Endothelial cell of umbilical vein (primary cell): Measurements from ENCODE around the gene KAZN. TPM values are rescaled to one million over a fixed set of nuclear protein-coding genes. Genes with fewer than 3 reads are reported as not detected.

ENCODE experiments used
- BruUV-seq: library from RNA; stranded (reverse); fragments of 400-500 nt; replicated peaks from 2 replicates; lab custom pipeline; 2021; lab: Mats Ljungman, UMichigan
- CTCF ChIA-PET: fragments of 300-600, 350-600 bp; sonication (Branson Sonifier 250); formaldehyde crosslinking; loops from one replicate; lab custom pipeline; 2021; ENCODE audit warnings: antibody characterized with exemption, inconsistent platforms; lab: Charles Lee
- POLR2A ChIA-PET: fragments of 300-600, 350-600 bp; sonication (Branson Sonifier 250); formaldehyde crosslinking; loops from one replicate; lab custom pipeline; 2021; ENCODE audit warnings: antibody characterized with exemption, inconsistent platforms; lab: Charles Lee
- DNase-seq: peaks from one replicate; pipeline ENCODE4 v3.0.0-alpha.2; 2011; ENCODE audit warnings: low read depth, low spot score
- FAIRE-seq: peaks from 2 replicates; lab custom pipeline; 2011; peaks lifted over from hg19 to GRCh38; lab: Jason Lieb, UNC
- H2AFZ ChIP-seq: 2 replicates; pipeline ENCODE4 v1.6.0; 2012; ENCODE audit warnings: low read depth, low read length, control low read depth, inconsistent platforms
- H3K27ac ChIP-seq: 2 replicates; pipeline ENCODE4 v1.5.1; 2011; ENCODE audit warnings: low read depth, mild to moderate bottlenecking, control low read depth, low read length, moderate library complexity; ENCODE audit not compliant: insufficient read depth
- H3K27me3 ChIP-seq, 2 experiments: 2 replicates each; pipeline versions ENCODE4 v1.6.0 to v1.6.1; 2011; ENCODE audit warnings: low read length in 2 of 2, mixed read lengths in 1 of 2; ENCODE audit not compliant: control insufficient read depth in 2 of 2, insufficient read depth in 2 of 2
- H3K36me3 ChIP-seq, 2 experiments: 2 replicates in 1 of 2; 3 replicates in 1 of 2; pipeline ENCODE4 v1.5.1; 2011; ENCODE audit warnings: low read length in 2 of 2, mild to moderate bottlenecking in 1 of 2, moderate library complexity in 1 of 2; ENCODE audit not compliant: control insufficient read depth in 2 of 2, insufficient read depth in 2 of 2; ENCODE audit errors: extremely low read depth in 1 of 2
- H3K4me1 ChIP-seq: 3 replicates; pipeline ENCODE4 v1.5.1; 2011; ENCODE audit warnings: mild to moderate bottlenecking, low read length; ENCODE audit not compliant: control insufficient read depth, insufficient read depth; ENCODE audit errors: extremely low read depth
- H3K4me2 ChIP-seq: 2 replicates; pipeline ENCODE4 v1.6.1; 2011; ENCODE audit warnings: low read length, control low read depth, mixed read lengths; ENCODE audit not compliant: insufficient read depth
- H3K4me3 ChIP-seq, 3 experiments: fragments of 200-600 bp in 1 of 3; sonication (generic), shearing (Covaris generic) in 1 of 3; replicated peaks in 1 of 3; 2 replicates each; pipeline ENCODE4 v1.5.1; 2011 to 2016; ENCODE audit warnings: control low read depth in 3 of 3, low read length in 3 of 3, mild to moderate bottlenecking in 2 of 3, inconsistent platforms in 1 of 3, low read depth in 1 of 3, moderate library complexity in 1 of 3; ENCODE audit not compliant: insufficient read depth in 1 of 3
- H3K79me2 ChIP-seq: 2 replicates; pipeline ENCODE4 v1.6.0; 2012; ENCODE audit warnings: low read length, inconsistent platforms; ENCODE audit not compliant: control insufficient read depth, insufficient read depth
- H3K9ac ChIP-seq: replicated peaks from 2 replicates; pipeline ENCODE3; 2011; ENCODE audit warnings: low read length, control low read depth; ENCODE audit not compliant: insufficient read depth; ENCODE audit errors: extremely low read depth
- H3K9me1 ChIP-seq: replicated peaks from 3 replicates; pipeline ENCODE4 v1.6.0; 2011; ENCODE audit warnings: mild to moderate bottlenecking, low read length; ENCODE audit not compliant: control insufficient read depth, insufficient read depth; ENCODE audit errors: extremely low read depth
- H3K9me3 ChIP-seq: replicated peaks from 2 replicates; pipeline ENCODE4 v1.5.1; 2012; ENCODE audit warnings: low read length, inconsistent platforms; ENCODE audit not compliant: control insufficient read depth, insufficient read depth
- H4K20me1 ChIP-seq: replicated peaks from 2 replicates; pipeline ENCODE3; 2011; ENCODE audit warnings: mild to moderate bottlenecking, low read length; ENCODE audit not compliant: control insufficient read depth, insufficient read depth; ENCODE audit errors: extremely low read depth
- CTCF ChIP-seq, 2 donors: IDR thresholded peaks; 1 replicate in 1 of 2; 2 replicates in 1 of 2; pipeline ENCODE4 v1.5.1; 2011; ENCODE audit warnings: low read length in 2 of 2, mild to moderate bottlenecking in 2 of 2, moderate library complexity in 2 of 2, control low read depth in 1 of 2, inconsistent platforms in 1 of 2, low read depth in 1 of 2; ENCODE audit not compliant: insufficient read depth in 1 of 2; ENCODE audit errors: extremely low read depth in 1 of 2
- EZH2 ChIP-seq: IDR thresholded peaks from 2 replicates; pipeline ENCODE4 v1.6.1; 2012; ENCODE audit warnings: borderline replicate concordance, low read depth, mild to moderate bottlenecking, moderate library complexity, low read length, inconsistent platforms; ENCODE audit not compliant: severe bottlenecking
- FOS ChIP-seq: IDR thresholded peaks from 2 replicates; pipeline ENCODE4 v1.6.1; 2011; ENCODE audit warnings: mild to moderate bottlenecking, low read length, moderate library complexity, borderline replicate concordance; ENCODE audit not compliant: insufficient read depth
- GATA2 ChIP-seq: IDR thresholded peaks from 2 replicates; pipeline ENCODE4 v1.7.0; 2011; ENCODE audit warnings: low read depth, mild to moderate bottlenecking, moderate library complexity, mixed read lengths, low read length; ENCODE audit not compliant: insufficient read length, insufficient read depth
- JUN ChIP-seq: IDR thresholded peaks from 2 replicates; pipeline ENCODE4 v1.6.1; 2011; ENCODE audit warnings: borderline replicate concordance, low read depth; ENCODE audit not compliant: insufficient read length, insufficient read depth
- MAX ChIP-seq: IDR thresholded peaks from 2 replicates; pipeline ENCODE4 v1.6.1; 2011; ENCODE audit not compliant: insufficient read depth, insufficient read length
- MYC ChIP-seq: IDR thresholded peaks from one replicate; pipeline ENCODE4 v1.6.1; 2011; ENCODE audit warnings: mild to moderate bottlenecking, low read depth, low read length
- POLR2A ChIP-seq: IDR thresholded peaks from 2 replicates; pipeline ENCODE4 v1.6.1; 2012; ENCODE audit warnings: low read depth, mild to moderate bottlenecking, control low read depth, low read length
- POLR2AphosphoS5 ChIP-seq: IDR thresholded peaks from 2 replicates; pipeline ENCODE4 v1.6.1; 2012; ENCODE audit warnings: low read depth, mild to moderate bottlenecking, control low read depth, low read length, moderate library complexity; ENCODE audit not compliant: insufficient read depth
- dilution Hi-C: fragments of 300-500 bp; cut with MboI; formaldehyde crosslinking; loops from one replicate; pipeline ENCODE4 v1.15.0; 2019; ENCODE audit warnings: low sequenced_read_pairs; ENCODE audit not compliant: extremely low pct_ligation_motif_present
- intact Hi-C: fragments of 100-400 bp; cut with micrococcal nuclease; formaldehyde crosslinking; loops from one replicate; pipeline ENCODE4 v1.10.0; 2022
- polyA plus RNA-seq, 4 experiments: library from polyadenylated mRNA; depleted of rRNA in 3 of 4; stranded (reverse) in 3 of 4; unstranded in 1 of 4; fragments of >200 nt; gene quantifications; 2 replicates each; pipeline versions ENCODE4 v1.2.1 to v1.2.3, GENCODE V29; 2011 to 2012; ENCODE audit warnings: missing spikeins in 1 of 4
- total RNA-seq: library from RNA; stranded (reverse); gene quantifications from 2 replicates; pipeline ENCODE4 v1.2.3, GENCODE V29; 2021

The KAZN gene
- total and polyA plus RNA-seq, 2 donors (not counting 3 experiments of a cell fraction or from before 2014, with no cell fraction given) = 1.6 to 5.8 TPM

GRCh38 chr1:15151871-15152270 is 553.4 kb downstream of the KAZN start:
- no peak overlapping the region for H3K27ac ChIP-seq
- H3K9me3 ChIP-seq = no peaks in the 10 kb centered on the region
- ChIA-PET POLR2A (no interaction called here), CTCF (interaction anchor here (0.9 to 7.8 kb wide), 24 partner anchors 8 to 280 kb away, joined by 3 to 211 read pairs (median 6); partner anchors contain the start of gene FHAD1)
- no peaks in the 10 kb centered on the region for H3K36me3 ChIP-seq
- H3K79me2 ChIP-seq = peaks cover 11% of the 10 kb centered on the region
- DNase-seq (no peak), FAIRE-seq (peak; percentile 46)
- dilution Hi-C loops (no loop called here), intact Hi-C loops (loop anchor here (1.0 to 5.0 kb wide), 8 partner anchors 48 to 279 kb away; partner anchors contain the start of gene FHAD1)
- BruUV-seq = no TSS peak
- H3K9ac ChIP-seq = no peak overlapping the region
- no peak overlapping the region for H3K4me3 ChIP-seq
- peaks cover 16% of the 10 kb centered on the region for H3K4me1 ChIP-seq
- TF ChIP-seq JUN = no peak
- no peak for TF ChIP-seq FOS
- TF ChIP-seq MAX = no peak
- TF ChIP-seq GATA2 = no peak
- TF ChIP-seq POLR2A = no peak
- no peak for TF ChIP-seq MYC
- TF ChIP-seq CTCF (IDR thresholded peaks at IDR 0.05; ENCODE audit: extremely low read depth in 1 of 2, insufficient read depth in 1 of 2, low read depth in 1 of 2, low read length in 2 of 2) = no peak
- no peak for TF ChIP-seq POLR2AphosphoS5
- TF ChIP-seq EZH2 = no peak
- no peaks in the 10 kb centered on the region for H3K9me1 ChIP-seq
- H3K27me3 ChIP-seq = peaks cover 9 to 12% of the 10 kb centered on the region in 2 experiments
- no peak overlapping the region for H3K4me2 ChIP-seq
- no peak overlapping the region for H2AFZ ChIP-seq
- H4K20me1 ChIP-seq = no peaks in the 10 kb centered on the region
